ENCODE measurements around the gene PAX9.

Gene PAX9

GRCh38 chr14:36674659-36675058 lies 13.0 kb downstream of the PAX9 start:
- TF ChIP-seq GATA2 (IDR thresholded peaks at IDR 0.05; ENCODE audit: low read depth, low read length) (no peak), GATA3 (IDR thresholded peaks at IDR 0.05; ENCODE audit: low read depth, low read length) (no peak)

GRCh38 chr14:36675581-36675980 lies 13.9 kb downstream of the PAX9 start:
- TF ChIP-seq GATA2 (IDR thresholded peaks at IDR 0.05; ENCODE audit: low read depth, low read length) (no peak), GATA3 (IDR thresholded peaks at IDR 0.05; ENCODE audit: low read depth, low read length) (no peak)

- TF ChIP-seq GATA3 (IDR thresholded peaks at IDR 0.05; ENCODE audit: low read depth, low read length) (no peak), GATA2 (IDR thresholded peaks at IDR 0.05; ENCODE audit: low read depth, low read length) (no peak)
These were observed 14.6 kb downstream of the PAX9 start for GRCh38 chr14:36676236-36676635.

GRCh38 chr14:36682338-36682737 lies 20.7 kb downstream of the PAX9 start:
- TF ChIP-seq GATA3 (IDR thresholded peaks at IDR 0.05; ENCODE audit: low read depth, low read length) (no peak), GATA2 (IDR thresholded peaks at IDR 0.05; ENCODE audit: low read depth, low read length) (no peak)

- TF ChIP-seq GATA3 (IDR thresholded peaks at IDR 0.05; ENCODE audit: low read depth, low read length) (no peak), GATA2 (IDR thresholded peaks at IDR 0.05; ENCODE audit: low read depth, low read length) (no peak)
These were observed 21.5 kb downstream of the PAX9 start for GRCh38 chr14:36683083-36683724.

- TF ChIP-seq GATA3 (IDR thresholded peaks at IDR 0.05; ENCODE audit: low read depth, low read length) = no peak
- TF ChIP-seq GATA2 (IDR thresholded peaks at IDR 0.05; ENCODE audit: low read depth, low read length) = no peak
These were observed 23.3 kb downstream of the PAX9 start for GRCh38 chr14:36684946-36685345.

GRCh38 chr14:36690311-36691040 lies 28.8 kb downstream of the PAX9 start:
- TF ChIP-seq GATA3 (IDR thresholded peaks at IDR 0.05; ENCODE audit: low read depth, low read length) = no peak
- no peak for TF ChIP-seq GATA2 (IDR thresholded peaks at IDR 0.05; ENCODE audit: low read depth, low read length)

- TF ChIP-seq GATA2 (IDR thresholded peaks at IDR 0.05; ENCODE audit: low read depth, low read length) = no peak
- no peak for TF ChIP-seq GATA3 (IDR thresholded peaks at IDR 0.05; ENCODE audit: low read depth, low read length)
These were observed 39.0 kb downstream of the PAX9 start for GRCh38 chr14:36700651-36701050.

GRCh38 chr14:36701132-36701531 lies 39.5 kb downstream of the PAX9 start:
- no peak for TF ChIP-seq GATA2 (IDR thresholded peaks at IDR 0.05; ENCODE audit: low read depth, low read length)
- TF ChIP-seq GATA3 (IDR thresholded peaks at IDR 0.05; ENCODE audit: low read depth, low read length) = no peak

GRCh38 chr14:36702474-36702873 lies 40.8 kb downstream of the PAX9 start:
- no peak for TF ChIP-seq GATA2 (IDR thresholded peaks at IDR 0.05; ENCODE audit: low read depth, low read length)
- TF ChIP-seq GATA3 (IDR thresholded peaks at IDR 0.05; ENCODE audit: low read depth, low read length) = no peak

- TF ChIP-seq GATA2 (IDR thresholded peaks at IDR 0.05; ENCODE audit: low read depth, low read length) (no peak), GATA3 (IDR thresholded peaks at IDR 0.05; ENCODE audit: low read depth, low read length) (no peak)
These were observed 45.9 kb downstream of the PAX9 start for GRCh38 chr14:36707570-36707969.

GRCh38 chr14:36713960-36714703 lies 52.5 kb downstream of the PAX9 start:
- TF ChIP-seq GATA2 (IDR thresholded peaks at IDR 0.05; ENCODE audit: low read depth, low read length) (no peak), GATA3 (IDR thresholded peaks at IDR 0.05; ENCODE audit: low read depth, low read length) (no peak)

- TF ChIP-seq GATA2 (IDR thresholded peaks at IDR 0.05; ENCODE audit: low read depth, low read length) (no peak), GATA3 (IDR thresholded peaks at IDR 0.05; ENCODE audit: low read depth, low read length) (no peak)
These were observed 55.0 kb downstream of the PAX9 start for GRCh38 chr14:36716614-36717184.

- no peak for TF ChIP-seq GATA3 (IDR thresholded peaks at IDR 0.05; ENCODE audit: low read depth, low read length)
- no peak for TF ChIP-seq GATA2 (IDR thresholded peaks at IDR 0.05; ENCODE audit: low read depth, low read length)
These were observed 55.7 kb downstream of the PAX9 start for GRCh38 chr14:36717363-36717762.

Data from SH-SY5Y (cell line).